GM19099 (cell line): Measurements from ENCODE around the gene SBK1.

Experiments used
- POLR2A ChIP-seq: IDR thresholded peaks from 3 replicates; pipeline ENCODE4 v1.6.1; 2011; ENCODE audit warnings: low read depth; ENCODE audit not compliant: insufficient read length; ENCODE audit errors: extremely low read depth

The SBK1 gene

GRCh38 chr16:28297308-28297707 lies 5.0 kb downstream of the SBK1 start:
- no peak for TF ChIP-seq POLR2A

- TF ChIP-seq POLR2A, result no peak
These were observed 5.6 kb downstream of the SBK1 start for GRCh38 chr16:28297784-28298510.

- TF ChIP-seq POLR2A, result no peak
These were observed 6.2 kb downstream of the SBK1 start for GRCh38 chr16:28298511-28298878.

DNA sequence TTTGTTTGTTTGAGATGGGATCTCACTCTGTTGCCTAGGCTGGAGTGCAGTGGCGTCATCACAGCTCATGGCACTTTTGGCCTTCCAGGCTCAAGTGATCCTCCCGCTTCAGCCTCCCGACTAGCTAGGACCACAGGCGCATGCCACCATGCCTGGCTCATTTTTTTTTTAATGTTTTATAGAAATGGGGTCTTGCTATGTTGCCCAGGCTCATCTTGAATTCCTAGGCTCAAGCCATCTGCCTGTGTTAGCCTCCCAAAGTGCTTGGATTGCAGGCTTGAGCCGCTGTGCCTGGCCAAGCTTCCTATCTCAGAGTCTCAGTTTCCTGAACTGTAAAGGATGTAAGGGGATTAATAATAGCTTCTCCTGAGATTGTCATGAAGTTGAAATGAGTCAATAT lies 8.0 kb downstream of the SBK1 start:
- no peak for TF ChIP-seq POLR2A

DNA sequence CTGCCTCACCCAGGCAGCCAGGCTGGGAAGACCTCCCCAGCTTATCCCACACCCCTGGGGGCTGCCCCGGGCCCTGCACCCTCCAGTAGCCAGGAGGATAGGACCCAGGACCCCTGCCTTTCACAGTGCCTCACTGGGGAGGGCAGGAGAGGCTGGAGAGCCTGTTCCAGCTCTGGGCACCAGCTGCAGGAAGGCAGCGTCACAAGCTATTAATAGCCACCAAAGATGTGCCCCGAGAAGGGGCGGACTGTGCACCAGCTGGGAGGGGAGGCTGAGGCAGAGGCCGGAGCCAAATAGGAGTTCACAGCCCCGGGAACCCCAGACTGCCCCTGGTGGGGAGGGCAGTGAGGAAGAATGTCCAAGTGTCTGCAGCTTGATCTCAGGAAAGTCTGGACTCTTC lies 8.8 kb downstream of the SBK1 start:
- TF ChIP-seq POLR2A, result no peak

GRCh38 chr16:28301620-28302019 lies 9.3 kb downstream of the SBK1 start:
- TF ChIP-seq POLR2A, result no peak

DNA sequence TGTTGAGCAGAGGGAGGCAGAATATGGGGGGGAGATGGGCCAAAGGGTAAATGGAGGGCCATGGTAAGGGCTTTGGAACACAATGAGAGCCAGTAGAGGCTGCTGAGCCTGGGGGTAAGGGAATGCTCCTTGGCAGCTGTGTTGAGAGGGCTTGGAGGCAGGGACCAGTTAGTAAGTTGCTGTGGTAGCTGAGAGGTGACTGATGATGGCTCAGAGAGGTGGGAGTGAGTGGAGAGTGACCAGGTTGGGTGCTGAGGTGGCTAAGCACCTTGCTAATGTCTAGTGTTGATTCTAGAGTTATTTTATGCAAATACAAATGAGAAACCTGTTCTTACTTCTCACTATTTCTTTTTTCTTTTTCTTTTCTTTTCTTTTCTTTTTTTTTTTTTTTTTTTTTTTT lies 10.8 kb downstream of the SBK1 start:
- no peak for TF ChIP-seq POLR2A

GRCh38 chr16:28304214-28304613 lies 11.9 kb downstream of the SBK1 start:
- TF ChIP-seq POLR2A, result no peak

GRCh38 chr16:28307936-28308335 lies 15.6 kb downstream of the SBK1 start:
- no peak for TF ChIP-seq POLR2A

- no peak for TF ChIP-seq POLR2A
These were observed 16.7 kb downstream of the SBK1 start for GRCh38 chr16:28308794-28309584.

DNA sequence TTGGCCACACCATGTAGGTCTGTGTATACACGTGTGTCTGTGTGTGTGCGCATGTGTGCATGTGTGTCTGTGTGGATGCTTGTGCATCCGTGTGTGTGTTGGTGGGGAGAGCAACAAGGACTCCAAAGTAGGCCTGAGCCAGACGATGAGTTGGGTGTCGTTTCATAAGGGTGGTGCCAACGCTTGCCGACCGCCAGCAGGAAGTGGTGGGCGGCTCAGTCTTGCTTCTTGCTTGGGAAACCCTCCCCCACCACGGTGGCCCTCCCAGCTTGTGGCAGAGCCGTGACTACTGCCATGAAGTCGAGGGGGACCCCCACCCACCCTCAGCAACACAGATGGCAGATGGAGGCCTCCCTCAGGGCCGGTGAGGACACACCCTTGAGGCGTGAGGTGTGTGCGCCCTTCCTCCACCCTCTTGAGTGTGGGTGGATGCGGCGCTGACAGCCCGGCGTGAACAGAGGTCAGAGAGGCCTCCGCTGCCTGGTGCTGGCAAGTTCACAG lies 17.5 kb downstream of the SBK1 start:
- TF ChIP-seq POLR2A, result no peak

DNA sequence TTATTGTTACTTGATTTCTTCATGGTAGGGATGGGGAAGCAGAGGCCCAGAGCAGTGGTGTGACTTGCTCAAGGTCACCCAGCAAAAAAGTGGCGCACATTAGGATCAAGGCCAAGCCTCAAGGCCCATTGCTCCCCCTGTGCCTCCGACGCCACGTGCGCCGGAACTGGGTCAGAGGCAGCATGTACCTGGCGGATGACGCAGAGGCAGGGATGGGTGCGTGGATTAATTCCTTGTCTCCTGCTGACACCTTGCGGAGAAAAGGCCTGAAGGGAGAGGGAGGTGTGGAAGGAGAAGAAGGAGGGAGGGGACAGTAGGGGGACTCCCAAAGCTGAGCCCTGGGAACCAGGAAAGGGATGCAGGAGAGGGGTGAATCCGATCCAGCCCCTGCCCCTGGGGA lies 18.5 kb downstream of the SBK1 start:
- TF ChIP-seq POLR2A, result no peak

DNA sequence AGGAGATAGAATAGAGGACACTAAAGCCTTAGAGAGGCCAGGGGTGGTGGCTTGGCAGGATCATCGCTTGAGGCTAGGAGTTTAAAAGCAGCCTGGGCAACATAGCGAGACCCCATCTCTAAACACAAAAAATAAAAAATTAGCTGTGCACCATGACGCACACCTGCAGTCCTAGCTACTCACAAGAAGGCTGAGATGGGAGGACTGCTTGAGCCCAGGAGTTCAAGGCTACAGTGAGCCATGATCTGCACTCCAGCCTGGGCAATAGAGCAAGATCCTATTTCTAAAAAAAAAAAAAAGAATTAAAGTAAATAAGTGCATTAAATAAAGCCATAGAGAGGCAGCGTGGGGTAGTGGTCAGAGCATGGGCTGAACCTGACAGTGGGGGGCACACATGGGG lies 19.1 kb downstream of the SBK1 start:
- TF ChIP-seq POLR2A, result no peak

- no peak for TF ChIP-seq POLR2A
These were observed 19.6 kb downstream of the SBK1 start for GRCh38 chr16:28311913-28312312.

GRCh38 chr16:28312327-28312726 lies 20.0 kb downstream of the SBK1 start:
- TF ChIP-seq POLR2A, result no peak

DNA sequence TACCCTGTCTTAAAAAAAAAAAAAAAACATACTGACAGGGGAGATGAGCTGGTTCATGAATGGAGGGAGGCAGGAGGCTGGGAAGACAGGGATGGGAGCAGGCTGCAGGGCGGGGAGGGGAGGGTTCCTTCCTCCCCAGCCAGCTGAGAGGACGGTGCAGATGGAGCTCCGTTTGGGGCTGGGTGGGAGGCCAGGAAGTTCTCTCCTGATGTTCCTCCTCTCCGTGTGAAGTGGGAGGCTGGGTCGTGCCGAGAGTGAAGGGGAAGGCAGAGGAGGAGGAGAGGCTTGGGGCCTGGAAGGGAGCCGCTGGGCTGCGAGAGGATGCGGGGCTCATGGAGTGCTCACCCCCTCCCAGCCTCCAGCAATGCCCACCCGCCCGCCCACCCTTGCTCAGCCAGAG lies 21.3 kb downstream of the SBK1 start:
- no peak for TF ChIP-seq POLR2A

DNA sequence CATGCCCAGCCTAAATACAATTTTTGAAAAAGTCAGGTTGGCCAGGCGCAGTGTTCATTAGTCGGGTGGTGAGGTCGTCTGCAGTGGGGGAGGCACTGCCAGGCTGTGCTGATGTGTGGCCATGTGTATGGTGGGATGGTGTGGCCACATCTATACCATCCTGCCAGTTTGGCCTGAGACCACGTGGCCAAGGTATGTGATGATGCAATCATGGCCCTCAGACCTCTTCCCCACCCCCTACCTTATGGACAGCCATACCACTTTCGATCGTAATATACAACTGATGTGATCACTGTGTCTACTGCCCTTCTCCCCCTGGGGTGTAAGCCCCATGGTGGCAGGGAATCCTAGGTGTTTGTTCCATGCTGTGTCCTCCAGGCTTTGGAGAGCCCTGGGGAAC lies 23.7 kb downstream of the SBK1 start:
- TF ChIP-seq POLR2A, result no peak
